MCF 10A (cell line): Measurements from ENCODE around the gene MIA3. TPM values are rescaled to one million over a fixed set of nuclear protein-coding genes. Genes with fewer than 3 reads are reported as not detected.
"Not testable (repeated sequence)": the region's sequence is repeated elsewhere in the genome, so short reads cannot be mapped to it uniquely, and the experiment has no call there.

Experiments used
- BruUV-seq: library from RNA; stranded (reverse); fragments of 400-500 nt; replicated peaks from 2 replicates; lab custom pipeline; 2021; lab: Mats Ljungman, UMichigan
- CTCF ChIA-PET: fragments of 300-600 bp; sonication (Branson Sonifier 250); formaldehyde crosslinking; extraction: SDS; loops from one replicate; lab custom pipeline; 2021; ENCODE audit warnings: antibody characterized with exemption, inconsistent platforms; lab: Yijun Ruan, JAX
- POLR2A ChIA-PET: fragments of 300-600, 350-650 bp; sonication (Branson Sonifier 250); formaldehyde crosslinking; extraction: SDS; loops from one replicate; lab custom pipeline; 2020; ENCODE audit warnings: antibody characterized with exemption, inconsistent platforms; lab: Yijun Ruan, JAX
- DNase-seq: peaks from one replicate; pipeline ENCODE4 v3.0.0-alpha.2; 2018; ENCODE audit not compliant: unreplicated experiment
- H3K27ac Mint-ChIP-seq: one replicate; pipeline ENCODE4 v1.8.0; 2022; ENCODE audit warnings: mild to moderate bottlenecking, low read depth, mixed read lengths; ENCODE audit not compliant: unreplicated experiment
- H3K27me3 Mint-ChIP-seq: one replicate; pipeline ENCODE4 v1.8.0; 2022; ENCODE audit warnings: mixed read lengths; ENCODE audit not compliant: insufficient read depth, unreplicated experiment
- H3K36me3 Mint-ChIP-seq: one replicate; pipeline ENCODE4 v1.8.0; 2022; ENCODE audit warnings: mild to moderate bottlenecking, moderate library complexity, mixed read lengths; ENCODE audit not compliant: insufficient read depth, unreplicated experiment
- H3K4me1 Mint-ChIP-seq: one replicate; pipeline ENCODE4 v1.8.0; 2022; ENCODE audit warnings: mixed read lengths; ENCODE audit not compliant: insufficient read depth, unreplicated experiment
- H3K4me3 Mint-ChIP-seq: one replicate; pipeline ENCODE4 v1.8.0; 2022; ENCODE audit warnings: mild to moderate bottlenecking, moderate library complexity, mixed read lengths; ENCODE audit not compliant: unreplicated experiment
- H3K9me3 Mint-ChIP-seq: one replicate; pipeline ENCODE4 v1.8.0; 2022; ENCODE audit warnings: mixed read lengths; ENCODE audit not compliant: unreplicated experiment
- CTCF ChIP-seq: fragments of 200-600 bp; IDR thresholded peaks from one replicate; pipeline ENCODE4 v1.8.0; 2022; ENCODE audit warnings: antibody characterized with exemption, mild to moderate bottlenecking; ENCODE audit not compliant: unreplicated experiment
- intact Hi-C: fragments of 100-400 bp; cut with micrococcal nuclease; formaldehyde crosslinking; loops from 2 replicates; pipeline ENCODE4 v1.14.1; 2022
- total RNA-seq: library from RNA; stranded (reverse); gene quantifications from 2 replicates; pipeline ENCODE4 v1.2.3, GENCODE V29; 2022

Gene MIA3
- total RNA-seq, 1 experiment from 2014 or later, result 166 TPM

GRCh38 chr1:222663431-222663934 is 45.6 kb downstream of the MIA3 start:
- intact Hi-C loops, result no loop called here
- no peaks in the 10 kb centered on the region for H3K4me1 Mint-ChIP-seq
- ChIA-PET POLR2A (interaction anchor here (1.0 to 4.3 kb wide), 3 partner anchors 19 to 35 kb away, joined by 3 to 19 read pairs (median 3); no protein-coding TSS in a partner anchor), CTCF (interaction anchor here (0.6 to 0.8 kb wide), 2 partner anchors 16 to 1228 kb away, joined by 3 read pairs; no protein-coding TSS in a partner anchor)
- no peaks in the 10 kb centered on the region for H3K27me3 Mint-ChIP-seq
- BruUV-seq, result no TSS peak
- TF ChIP-seq CTCF, result no peak
- H3K9me3 Mint-ChIP-seq, result no peaks in the 10 kb centered on the region
- H3K36me3 Mint-ChIP-seq, result peaks cover 98% of the 10 kb centered on the region
- no peak overlapping the region for H3K4me3 Mint-ChIP-seq
- DNase-seq, result no peak
- no peak overlapping the region for H3K27ac Mint-ChIP-seq

GRCh38 chr1:222665964-222666363 is 48.1 kb downstream of the MIA3 start:
- intact Hi-C loops, result no loop called here
- ChIA-PET CTCF (interaction anchor here (0.6 to 1.1 kb wide), 6 partner anchors 13 to 1166 kb away, joined by 3 to 4 read pairs (median 4); no protein-coding TSS in a partner anchor), POLR2A (interaction anchor here (0.7 to 1.1 kb wide), 4 partner anchors 22 to 200 kb away, joined by 3 to 4 read pairs (median 3); no protein-coding TSS in a partner anchor)
- H3K27ac Mint-ChIP-seq, result peak overlapping the region; percentile 29
- no TSS peak for BruUV-seq
- peak; percentile 11 for DNase-seq
- H3K4me3 Mint-ChIP-seq, result no peak overlapping the region
- no peaks in the 10 kb centered on the region for H3K27me3 Mint-ChIP-seq
- TF ChIP-seq CTCF, result no peak
- no peaks in the 10 kb centered on the region for H3K4me1 Mint-ChIP-seq
- no peaks in the 10 kb centered on the region for H3K9me3 Mint-ChIP-seq
- H3K36me3 Mint-ChIP-seq, result peaks cover 87% of the 10 kb centered on the region

- H3K27ac Mint-ChIP-seq, H3K4me1 Mint-ChIP-seq, BruUV-seq, H3K27me3 Mint-ChIP-seq, DNase-seq, H3K4me3 Mint-ChIP-seq, intact Hi-C loops, H3K9me3 Mint-ChIP-seq: not testable (repeated sequence)
- CTCF ChIA-PET, result interaction anchor here (0.7 kb wide), 2 partner anchors 422 to 1149 kb away, joined by 3 to 4 read pairs; no protein-coding TSS in a partner anchor
- H3K36me3 Mint-ChIP-seq, result peaks cover 87% of the 10 kb centered on the region
- POLR2A ChIA-PET, result interaction anchor here (0.9 to 2.1 kb wide), 4 partner anchors 15 to 45 kb away, joined by 3 to 8 read pairs (median 6); partner anchors contain the start of gene BROX
Measured at GRCh38 chr1:222668184-222668583, 50.3 kb downstream of the MIA3 start.

GRCh38 chr1:222669107-222669506 is 51.2 kb downstream of the MIA3 start:
- DNase-seq, H3K9me3 Mint-ChIP-seq, H3K4me3 Mint-ChIP-seq, intact Hi-C loops, H3K27ac Mint-ChIP-seq, H3K4me1 Mint-ChIP-seq, BruUV-seq, CTCF ChIA-PET, H3K27me3 Mint-ChIP-seq: not testable (repeated sequence)
- POLR2A ChIA-PET, result interaction anchor here (1.5 kb wide), 1 partner anchor 9 kb away, joined by 4 read pairs; no protein-coding TSS in a partner anchor
- H3K36me3 Mint-ChIP-seq, result peaks cover 87% of the 10 kb centered on the region

- no peak for TF ChIP-seq CTCF
- no TSS peak for BruUV-seq
- no peak for DNase-seq
- ChIA-PET POLR2A (interaction anchor here (1.2 to 1.5 kb wide), 2 partner anchors 10 to 27 kb away, joined by 4 read pairs; no protein-coding TSS in a partner anchor), CTCF (interaction anchor here (0.7 to 1.3 kb wide), 3 partner anchors 16 to 215 kb away, joined by 3 to 6 read pairs (median 5); no protein-coding TSS in a partner anchor)
- Mint-ChIP-seq H3K4me1 (no peaks in the 10 kb centered on the region), H3K27me3 (no peaks in the 10 kb centered on the region), H3K27ac (no peak overlapping the region), H3K4me3 (no peak overlapping the region), H3K36me3 (peaks cover 87% of the 10 kb centered on the region), H3K9me3 (no peaks in the 10 kb centered on the region)
- intact Hi-C loops, result no loop called here
Measured at GRCh38 chr1:222670110-222670509, 52.2 kb downstream of the MIA3 start.
